Transverse colon (tissue), 4 donors: ENCODE results near the gene MAMDC4. TPM values are rescaled to one million over a fixed set of nuclear protein-coding genes. Genes with fewer than 3 reads are reported as not detected.
"Not testable (repeated sequence)": the region's sequence is repeated elsewhere in the genome, so short reads cannot be mapped to it uniquely, and the experiment has no call there.

Source experiments
- DNase-seq: peaks from one replicate; pipeline ENCODE4 v3.0.0-alpha.2; 2019
- H3K27ac ChIP-seq, 4 donors: fragments of 200-600 bp; sonication (generic); 2 replicates each; pipeline ENCODE4 v1.5.1; 2016 to 2018; ENCODE audit warnings: inconsistent platforms in 4 of 4
- H3K27me3 ChIP-seq: fragments of 200-600 bp; sonication (generic); 2 replicates; pipeline ENCODE4 v1.5.1; 2017; ENCODE audit warnings: inconsistent platforms
- H3K36me3 ChIP-seq, 4 donors: fragments of 200-600 bp; sonication (generic); 2 replicates each; pipeline ENCODE4 v1.5.1; 2017 to 2019; ENCODE audit warnings: inconsistent platforms in 4 of 4
- H3K4me1 ChIP-seq, 4 donors: fragments of 200-600 bp; sonication (generic); 2 replicates each; pipeline ENCODE4 v1.5.1; 2017 to 2020; ENCODE audit warnings: inconsistent platforms in 4 of 4
- H3K4me3 ChIP-seq, 4 donors: fragments of 200-600 bp; sonication (generic); 1 replicate in 1 of 4; 2 replicates in 3 of 4; pipeline versions ENCODE4 v1.5.1 to v1.6.1; 2017 to 2019; ENCODE audit warnings: inconsistent platforms in 4 of 4
- H3K9me3 ChIP-seq, 2 donors: fragments of 200-600 bp; sonication (generic); 2 replicates each; pipeline ENCODE4 v1.5.1; 2017 to 2019; ENCODE audit warnings: inconsistent platforms in 2 of 2
- CTCF ChIP-seq, 5 experiments: fragments of 200-600 bp in 3 of 5; fragments of 450-650 bp in 2 of 5; sonication (generic) in 3 of 5; IDR thresholded peaks; 1 replicate in 2 of 5; 2 replicates in 3 of 5; pipeline ENCODE4 v1.5.1; 2016 to 2017; ENCODE audit warnings: antibody characterized with exemption in 5 of 5, inconsistent platforms in 3 of 5, mild to moderate bottlenecking in 2 of 5, moderate library complexity in 1 of 5
- EP300 ChIP-seq: sonication (generic); formaldehyde crosslinking; IDR thresholded peaks from one replicate; pipeline ENCODE4 v1.6.1; 2017; ENCODE audit warnings: antibody characterized with exemption, low read depth
- POLR2A ChIP-seq: fragments of 450-650 bp; IDR thresholded peaks from one replicate; pipeline ENCODE4 v1.6.1; 2016; ENCODE audit warnings: antibody characterized with exemption, mild to moderate bottlenecking, moderate library complexity
- POLR2AphosphoS5 ChIP-seq, 3 donors: sonication (generic); formaldehyde crosslinking; IDR thresholded peaks; one replicate each; pipeline ENCODE4 v1.6.1; 2016; ENCODE audit warnings: antibody characterized with exemption in 3 of 3
- WGBS, 2 donors: methylation state at CpG; one replicate each; pipeline ENCODE4 v1.1.5; 2018; ENCODE audit warnings: low coverage in 1 of 2; 5-methylcytosine and 5-hydroxymethylcytosine counted together
- in situ Hi-C, 4 donors: fragments of 200-750 bp; cut with MboI; loops; one replicate each; pipeline versions ENCODE4 v1.15.0 to v1.15.1; 2017; ENCODE audit warnings: low sequenced_read_pairs in 3 of 4, low pct_ligation_motif_present in 1 of 4, low pct_unique_long_range_greater_than_20kb in 1 of 4
- intact Hi-C: fragments of 100-400 bp; cut with DNase I; formaldehyde crosslinking; loops from one replicate; pipeline ENCODE4 v1.15.1; 2023; ENCODE audit warnings: low total_unique reads
- total RNA-seq, 4 donors: library from RNA; depleted of rRNA; stranded (reverse); fragments of >200 nt; gene quantifications; one replicate each; pipeline ENCODE4 v1.1.0, GENCODE V29; 2016

Gene MAMDC4
- total RNA-seq, 4 donors from 2014 or later: 11.4 to 52.5 (median 23.2) TPM

- Histone ChIP-seq H3K9me3 (no peaks in the 10 kb centered on the region), H3K4me1 (peaks cover 29 to 57% (median 53%) of the 10 kb centered on the region in 4 donors), H3K36me3 (peaks cover 0 to 5% (median 0%) of the 10 kb centered on the region in 4 donors), H3K4me3 (no peak overlapping the region), H3K27me3 (peaks cover 27% of the 10 kb centered on the region), H3K27ac (peak overlapping the region; percentile 71 to 89 (median 79))
- WGBS, 2 donors: 52% methylated on average over 27 of the region's 28 CpGs; no CpG with 5 or more reads in 1 of the 2 donors
- in situ Hi-C loops: no loop called here
- TF ChIP-seq POLR2A (peak; percentile 49), POLR2AphosphoS5 (IDR thresholded peaks at IDR 0.05) (peak in 2 of 3 donors; percentile 33 to 58), EP300 (no peak), CTCF (IDR thresholded peaks at IDR 0.05) (no peak)
- peak; percentile 81 for DNase-seq
- intact Hi-C loops: no loop called here
These were observed 11.1 kb upstream of the MAMDC4 start for GRCh38 chr9:136840877-136841645.

GRCh38 chr9:136841646-136842379, 10.3 kb upstream of the MAMDC4 start:
- in situ Hi-C loops, intact Hi-C loops, H3K9me3 ChIP-seq, H3K36me3 ChIP-seq: not testable (repeated sequence)
- Histone ChIP-seq H3K4me3 (peak overlapping the region in 2 of 4 donors; percentile 31 to 45), H3K4me1 (peaks cover 29 to 62% (median 55%) of the 10 kb centered on the region in 4 donors), H3K27ac (peak overlapping the region; percentile 71 to 89 (median 79)), H3K27me3 (peaks cover 34% of the 10 kb centered on the region)
- peak; percentile 65 for DNase-seq
- WGBS, 2 donors: 31% methylated on average over 12 of the region's 16 CpGs; no CpG with 5 or more reads in 1 of the 2 donors

GRCh38 chr9:136842380-136842948, 9.7 kb upstream of the MAMDC4 start, which contains the start of gene AJM1:
Gene AJM1, plus strand, starts transcription at chr9:136842478. Its CDS starts 1,937 bp downstream, at chr9:136844415.
- Histone ChIP-seq H3K4me3 (peak within 1 kb of the TSS; percentile 10 to 45 (median 25)), H3K4me1 (peaks cover 29 to 69% (median 61%) of the 10 kb centered on the region in 4 donors), H3K27ac (peak within 1 kb of the TSS; percentile 71 to 89 (median 79)), H3K27me3 (peaks cover 40% of the 10 kb centered on the region)
- H3K36me3 ChIP-seq, H3K9me3 ChIP-seq, intact Hi-C loops, in situ Hi-C loops: not testable (repeated sequence)
- TF ChIP-seq POLR2AphosphoS5 (IDR thresholded peaks at IDR 0.05) (peak in 2 of 3 donors; percentile 20 to 37), CTCF (IDR thresholded peaks at IDR 0.05) (peak; percentile 88 to 95 (median 93)), POLR2A (peak; percentile 34)
- peak; percentile 83 for DNase-seq
- WGBS, 2 donors: 0% methylated on average over 19 of the region's 27 CpGs; no CpG with 5 or more reads in 1 of the 2 donors

- Histone ChIP-seq H3K4me3 (peak overlapping the region in 2 of 4 donors; percentile 9 to 12), H3K27me3 (peaks cover 41% of the 10 kb centered on the region), H3K4me1 (peaks cover 29 to 77% (median 64%) of the 10 kb centered on the region in 4 donors), H3K27ac (peak overlapping the region; percentile 71 to 89 (median 79))
- intact Hi-C loops, H3K9me3 ChIP-seq, in situ Hi-C loops, DNase-seq, H3K36me3 ChIP-seq: not testable (repeated sequence)
- 13% methylated on average over 18 of the region's 21 CpGs; no CpG with 5 or more reads in 1 of the 2 donors for WGBS, 2 donors
These were observed 8.9 kb upstream of the MAMDC4 start for GRCh38 chr9:136843159-136843800.
